HEK293T (cell line): ENCODE data around the gene RRP36.

Experiments
- CTCF ChIA-PET: fragments of 350-600 bp; formaldehyde crosslinking; extraction: SDS; loops from one replicate; lab custom pipeline; 2021; ENCODE audit warnings: antibody characterized with exemption, inconsistent platforms; lab: Yijun Ruan, JAX
- POLR2A ChIA-PET: fragments of 350-600 bp; formaldehyde crosslinking; extraction: SDS; loops from one replicate; lab custom pipeline; 2020; ENCODE audit warnings: antibody characterized with exemption, inconsistent platforms; lab: Yijun Ruan, JAX
- DNase-seq: peaks from one replicate; pipeline ENCODE4 v3.0.0; 2012; ENCODE audit warnings: mixed read lengths; ENCODE audit errors: extremely low spot score
- ARNT ChIP-seq: fragments of 450-650 bp; IDR thresholded peaks from 2 replicates; pipeline ENCODE4 v1.6.1; 2017; ENCODE audit warnings: mild to moderate bottlenecking
- BHLHE40 ChIP-seq: fragments of 450-650 bp; IDR thresholded peaks from 2 replicates; pipeline ENCODE4 v1.6.1; 2016; ENCODE audit warnings: mild to moderate bottlenecking, moderate library complexity, borderline replicate concordance
- CTBP1 ChIP-seq: fragments of 450-650 bp; IDR thresholded peaks from 2 replicates; pipeline ENCODE4 v1.6.1; 2016; ENCODE audit warnings: borderline replicate concordance
- ELF4 ChIP-seq: fragments of 450-650 bp; IDR thresholded peaks from 2 replicates; pipeline ENCODE4 v1.6.1; 2017; ENCODE audit warnings: antibody characterized with exemption
- FOXA1 ChIP-seq: fragments of 450-650 bp; IDR thresholded peaks from 2 replicates; pipeline ENCODE4 v1.6.1; 2016; ENCODE audit warnings: mild to moderate bottlenecking
- FOXK2 ChIP-seq: fragments of 450-650 bp; IDR thresholded peaks from 2 replicates; pipeline ENCODE4 v1.6.1; 2016; ENCODE audit warnings: mild to moderate bottlenecking
- FOXM1 ChIP-seq: fragments of 450-650 bp; IDR thresholded peaks from 2 replicates; pipeline ENCODE4 v1.6.1; 2017; ENCODE audit warnings: mild to moderate bottlenecking, borderline replicate concordance
- HDGF ChIP-seq: fragments of 450-650 bp; IDR thresholded peaks from 2 replicates; pipeline ENCODE4 v1.6.1; 2017; ENCODE audit warnings: antibody characterized with exemption, borderline replicate concordance
- L3MBTL2 ChIP-seq: fragments of 450-650 bp; conservative IDR thresholded peaks from 2 replicates; pipeline ENCODE4 v1.6.1; 2016; ENCODE audit warnings: mild to moderate bottlenecking
- LEF1 ChIP-seq: fragments of 450-650 bp; IDR thresholded peaks from 2 replicates; pipeline ENCODE4 v1.6.1; 2017; ENCODE audit warnings: mild to moderate bottlenecking, borderline replicate concordance
- NFRKB ChIP-seq: fragments of 450-650 bp; IDR thresholded peaks from 2 replicates; pipeline ENCODE4 v1.6.1; 2016; ENCODE audit warnings: mild to moderate bottlenecking, moderate library complexity
- SP1 ChIP-seq: fragments of 450-650 bp; IDR thresholded peaks from 2 replicates; pipeline ENCODE4 v1.6.1; 2017
- SUZ12 ChIP-seq: fragments of 450-650 bp; IDR thresholded peaks from 2 replicates; pipeline ENCODE4 v1.6.1; 2016; ENCODE audit warnings: mild to moderate bottlenecking
- TARDBP ChIP-seq: fragments of 450-650 bp; IDR thresholded peaks from 2 replicates; pipeline ENCODE4 v1.6.1; 2016
- TF ChIP-seq, protein P1 (sequence below): fragments of 450-650 bp; IDR thresholded peaks from 2 replicates; pipeline ENCODE4 v1.6.1; 2016

The RRP36 gene

GRCh38 chr6:43076464-43077332 lies 55.3 kb downstream of the RRP36 start:
- TF ChIP-seq TARDBP (no peak), ARNT (no peak), FOXA1 (no peak), LEF1 (no peak)
- peak; percentile 45 for DNase-seq
- POLR2A ChIA-PET = interaction anchor here (0.6 to 2.7 kb wide), 15 partner anchors 10 to 293 kb away, joined by 3 to 17 read pairs (median 4); partner anchors contain the start of genes CNPY3, CUL7, KLC4 and MRPL2
- CTCF ChIA-PET = interaction anchor here (0.7 to 1.4 kb wide), 3 partner anchors 67 to 71 kb away, joined by 3 to 6 read pairs (median 3); no protein-coding TSS in a partner anchor

GRCh38 chr6:43077333-43077809 lies 55.9 kb downstream of the RRP36 start:
- DNase-seq = no peak
- no peak for TF ChIP-seq ELF4
- TF ChIP-seq ARNT = no peak
- TF ChIP-seq SP1 = no peak
- TF ChIP-seq FOXA1 = no peak
- TF ChIP-seq BHLHE40 = no peak
- no peak for TF ChIP-seq TARDBP
- TF ChIP-seq L3MBTL2 = no peak
- TF ChIP-seq, protein P1, sequence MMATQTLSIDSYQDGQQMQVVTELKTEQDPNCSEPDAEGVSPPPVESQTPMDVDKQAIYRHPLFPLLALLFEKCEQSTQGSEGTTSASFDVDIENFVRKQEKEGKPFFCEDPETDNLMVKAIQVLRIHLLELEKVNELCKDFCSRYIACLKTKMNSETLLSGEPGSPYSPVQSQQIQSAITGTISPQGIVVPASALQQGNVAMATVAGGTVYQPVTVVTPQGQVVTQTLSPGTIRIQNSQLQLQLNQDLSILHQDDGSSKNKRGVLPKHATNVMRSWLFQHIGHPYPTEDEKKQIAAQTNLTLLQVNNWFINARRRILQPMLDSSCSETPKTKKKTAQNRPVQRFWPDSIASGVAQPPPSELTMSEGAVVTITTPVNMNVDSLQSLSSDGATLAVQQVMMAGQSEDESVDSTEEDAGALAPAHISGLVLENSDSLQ = no peak
- TF ChIP-seq CTBP1 = no peak
- POLR2A ChIA-PET = interaction anchor here (0.6 to 2.5 kb wide), 10 partner anchors 10 to 292 kb away, joined by 3 to 17 read pairs (median 4); partner anchors contain the start of genes CNPY3, CUL7, KLC4 and MRPL2
- CTCF ChIA-PET = interaction anchor here (0.7 to 1.4 kb wide), 3 partner anchors 66 to 70 kb away, joined by 3 to 6 read pairs (median 3); no protein-coding TSS in a partner anchor

DNA sequence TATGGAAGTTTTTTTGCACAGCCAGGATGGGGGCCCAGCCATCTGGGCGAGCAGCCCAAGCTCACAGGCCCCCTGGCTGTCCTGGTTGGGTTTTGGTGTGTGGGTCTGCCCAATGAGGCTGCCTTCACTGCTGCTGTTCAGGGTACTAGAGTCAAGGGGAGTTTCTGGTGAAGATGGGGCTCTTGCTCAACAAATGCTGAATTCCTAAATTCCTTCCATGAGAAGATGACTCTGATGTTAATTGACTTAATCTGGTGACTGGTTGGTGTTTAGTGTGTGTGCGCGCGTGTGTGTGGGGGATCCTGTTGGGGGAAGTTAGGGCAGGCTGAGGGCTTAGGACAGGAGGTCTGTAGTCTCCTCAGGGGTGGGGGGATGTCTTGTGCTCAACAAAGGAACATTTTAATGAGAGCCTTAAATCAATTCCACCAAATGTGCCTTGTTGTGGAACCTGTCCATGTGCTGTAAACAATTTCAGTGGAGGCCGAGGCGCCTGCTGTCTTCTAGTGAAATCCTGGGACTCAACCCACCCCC lies 56.6 kb downstream of the RRP36 start:
- no peak for TF ChIP-seq L3MBTL2
- DNase-seq = no peak
- ChIA-PET CTCF (interaction anchor here (1.1 kb wide), 1 partner anchor 69 kb away, joined by 3 read pairs; no protein-coding TSS in a partner anchor), POLR2A (interaction anchor here (1.1 to 2.5 kb wide), 5 partner anchors 18 to 99 kb away, joined by 3 to 17 read pairs (median 5); partner anchors contain the start of genes KLC4, MRPL2 and PEX6)

GRCh38 chr6:43078691-43079090 lies 57.3 kb downstream of the RRP36 start:
- ChIA-PET CTCF (interaction anchor here (1.2 kb wide), 1 partner anchor 64 kb away, joined by 3 read pairs; no protein-coding TSS in a partner anchor), POLR2A (interaction anchor here (1.3 kb wide), 1 partner anchor 19 kb away, joined by 5 read pairs; the partner anchor contains the start of genes KLC4 and MRPL2)
- TF ChIP-seq L3MBTL2 = no peak
- no peak for TF ChIP-seq BHLHE40
- TF ChIP-seq FOXK2 = no peak
- TF ChIP-seq SUZ12 = no peak
- no peak for TF ChIP-seq CTBP1
- no peak for TF ChIP-seq HDGF
- no peak for TF ChIP-seq FOXM1
- TF ChIP-seq SP1 = no peak
- no peak for TF ChIP-seq TARDBP
- TF ChIP-seq, protein P1 = no peak
- no peak for TF ChIP-seq ELF4
- TF ChIP-seq LEF1 = no peak
- no peak for TF ChIP-seq ARNT
- no peak for TF ChIP-seq FOXA1
- no peak for TF ChIP-seq NFRKB
- DNase-seq = no peak
